Fibroblast of mammary gland (primary cell): ENCODE measurements around the gene LEMD1.

Source experiments
- DNase-seq: peaks from one replicate; pipeline ENCODE4 v3.0.0-alpha.2; 2010; ENCODE audit warnings: low read depth
- H3K4me3 ChIP-seq: 2 replicates; pipeline ENCODE4 v1.5.1; 2011; ENCODE audit warnings: low read depth, mild to moderate bottlenecking, low read length, moderate library complexity; ENCODE audit not compliant: control insufficient read depth
- TF ChIP-seq, protein P1 (sequence below): conservative IDR thresholded peaks from 2 replicates; pipeline ENCODE4 v1.5.1; 2011; ENCODE audit warnings: low read depth, low read length, inconsistent platforms; ENCODE audit not compliant: control insufficient read depth, insufficient read depth

Gene LEMD1

DNA sequence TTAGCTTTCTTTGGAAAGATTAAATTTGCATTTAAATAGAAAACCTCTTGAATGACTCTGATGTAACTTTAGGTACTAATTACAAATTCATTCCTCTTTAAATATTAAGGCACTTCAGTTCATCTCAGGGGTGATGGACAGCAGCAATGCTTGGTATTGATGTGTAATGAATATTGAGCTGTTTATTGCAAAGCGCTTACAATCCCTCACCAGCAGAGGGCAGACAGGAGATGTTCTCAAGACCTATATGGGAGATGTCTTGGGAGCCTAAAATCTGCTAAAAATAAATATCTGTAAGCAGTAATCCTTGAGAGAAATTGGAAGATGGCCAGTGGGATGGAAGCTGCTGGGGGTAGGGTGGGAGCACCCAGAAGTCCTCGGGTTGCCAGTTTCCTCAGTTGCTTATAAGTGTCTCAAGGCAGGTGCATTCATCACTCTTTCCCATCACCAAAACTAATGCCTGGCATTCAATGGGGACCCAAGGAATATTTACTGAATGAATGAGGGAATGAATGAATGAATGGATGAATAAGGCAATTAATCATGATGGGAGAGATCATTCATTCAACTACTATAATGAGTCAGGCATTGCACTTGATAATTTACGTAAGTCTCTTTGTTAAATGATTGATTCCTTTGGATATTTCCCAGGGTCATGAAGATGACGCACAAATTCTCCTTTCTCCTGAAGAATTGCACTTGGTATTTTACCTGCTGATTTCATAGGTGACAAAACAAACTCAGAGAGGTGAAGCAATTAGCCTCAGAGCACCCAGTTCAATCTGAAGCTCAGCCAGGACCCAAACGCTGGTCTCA lies 67.4 kb downstream of the LEMD1 start:
- TF ChIP-seq, protein P1, sequence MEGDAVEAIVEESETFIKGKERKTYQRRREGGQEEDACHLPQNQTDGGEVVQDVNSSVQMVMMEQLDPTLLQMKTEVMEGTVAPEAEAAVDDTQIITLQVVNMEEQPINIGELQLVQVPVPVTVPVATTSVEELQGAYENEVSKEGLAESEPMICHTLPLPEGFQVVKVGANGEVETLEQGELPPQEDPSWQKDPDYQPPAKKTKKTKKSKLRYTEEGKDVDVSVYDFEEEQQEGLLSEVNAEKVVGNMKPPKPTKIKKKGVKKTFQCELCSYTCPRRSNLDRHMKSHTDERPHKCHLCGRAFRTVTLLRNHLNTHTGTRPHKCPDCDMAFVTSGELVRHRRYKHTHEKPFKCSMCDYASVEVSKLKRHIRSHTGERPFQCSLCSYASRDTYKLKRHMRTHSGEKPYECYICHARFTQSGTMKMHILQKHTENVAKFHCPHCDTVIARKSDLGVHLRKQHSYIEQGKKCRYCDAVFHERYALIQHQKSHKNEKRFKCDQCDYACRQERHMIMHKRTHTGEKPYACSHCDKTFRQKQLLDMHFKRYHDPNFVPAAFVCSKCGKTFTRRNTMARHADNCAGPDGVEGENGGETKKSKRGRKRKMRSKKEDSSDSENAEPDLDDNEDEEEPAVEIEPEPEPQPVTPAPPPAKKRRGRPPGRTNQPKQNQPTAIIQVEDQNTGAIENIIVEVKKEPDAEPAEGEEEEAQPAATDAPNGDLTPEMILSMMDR: peak; percentile 94
- no peak overlapping the region for H3K4me3 ChIP-seq
- peak; percentile 80 for DNase-seq

DNA sequence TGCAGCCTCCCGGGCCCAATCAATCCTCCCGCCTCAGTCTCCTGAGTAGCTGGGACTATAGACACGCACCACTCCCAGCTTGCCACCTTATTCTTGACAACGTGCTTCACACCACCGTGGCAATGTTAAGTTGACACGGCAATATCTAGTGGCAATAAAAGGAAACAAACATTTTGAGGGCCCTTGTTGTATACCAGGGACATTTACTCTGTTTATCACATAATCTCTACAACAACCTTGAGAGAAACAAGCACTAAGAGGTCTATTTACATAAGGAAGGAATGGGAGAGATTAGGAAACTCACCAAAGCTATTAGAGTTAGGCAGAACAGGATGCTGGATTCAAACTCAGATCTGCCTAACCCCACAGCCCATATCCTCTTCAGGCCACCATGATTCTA lies 68.2 kb downstream of the LEMD1 start:
- TF ChIP-seq, protein P1: no peak
- DNase-seq: no peak
- H3K4me3 ChIP-seq: no peak overlapping the region

DNA sequence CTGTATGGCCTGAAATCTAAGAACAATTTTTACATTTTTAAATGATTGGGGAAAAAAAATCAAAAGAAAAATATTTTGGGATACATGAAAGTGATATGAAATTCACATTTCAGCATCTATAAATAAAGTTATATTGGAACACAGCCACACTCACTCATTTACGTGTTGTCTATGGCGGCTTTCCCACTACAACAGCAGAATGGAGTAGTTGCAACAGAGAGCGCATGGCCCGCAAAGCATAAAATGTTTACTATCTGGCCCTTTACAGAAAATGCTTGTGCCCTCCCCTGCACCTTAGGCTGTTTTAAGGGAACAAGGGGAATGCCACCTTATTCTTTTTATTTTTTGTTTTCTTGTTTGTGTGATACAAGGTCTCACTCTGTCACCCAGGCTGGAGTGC lies 68.7 kb downstream of the LEMD1 start:
- H3K4me3 ChIP-seq: no peak overlapping the region
- TF ChIP-seq, protein P1: no peak
- no peak for DNase-seq

DNA sequence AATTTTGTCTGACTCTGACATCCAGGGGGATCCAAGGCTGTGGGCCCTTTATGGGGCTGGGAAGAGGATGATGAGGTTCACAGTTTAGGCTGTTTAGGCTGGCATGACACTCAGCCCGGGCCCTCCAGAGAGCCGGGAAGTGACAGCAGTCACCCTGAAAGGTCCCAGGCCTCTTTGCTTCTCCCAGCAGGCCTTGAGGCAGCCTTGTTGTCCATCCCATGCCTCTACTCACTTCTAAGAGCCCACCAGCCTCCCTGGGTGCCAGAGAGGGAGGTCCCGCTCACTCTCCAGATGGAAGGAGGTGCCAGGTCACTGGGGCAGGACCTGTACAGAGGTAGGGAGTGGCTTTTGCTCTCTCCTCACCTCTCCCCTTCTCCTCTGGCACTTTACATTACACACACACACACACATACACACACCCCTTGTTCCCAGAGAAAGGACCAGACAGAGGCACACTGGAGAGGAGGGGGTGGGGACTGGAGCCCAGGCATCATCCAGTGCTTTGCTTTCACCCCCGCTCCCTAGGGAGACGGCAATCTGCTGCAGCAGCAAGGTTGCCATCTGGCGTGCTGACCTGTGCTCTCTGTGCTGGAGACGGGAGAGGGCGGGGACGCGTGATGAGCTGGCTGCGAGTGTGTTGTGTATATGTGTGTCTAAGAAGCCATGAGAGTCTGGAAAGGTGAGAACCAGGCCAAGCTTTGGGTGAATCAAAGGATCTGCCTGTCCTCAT lies 69.7 kb downstream of the LEMD1 start:
- DNase-seq: peak; percentile 60
- no peak overlapping the region for H3K4me3 ChIP-seq

DNA sequence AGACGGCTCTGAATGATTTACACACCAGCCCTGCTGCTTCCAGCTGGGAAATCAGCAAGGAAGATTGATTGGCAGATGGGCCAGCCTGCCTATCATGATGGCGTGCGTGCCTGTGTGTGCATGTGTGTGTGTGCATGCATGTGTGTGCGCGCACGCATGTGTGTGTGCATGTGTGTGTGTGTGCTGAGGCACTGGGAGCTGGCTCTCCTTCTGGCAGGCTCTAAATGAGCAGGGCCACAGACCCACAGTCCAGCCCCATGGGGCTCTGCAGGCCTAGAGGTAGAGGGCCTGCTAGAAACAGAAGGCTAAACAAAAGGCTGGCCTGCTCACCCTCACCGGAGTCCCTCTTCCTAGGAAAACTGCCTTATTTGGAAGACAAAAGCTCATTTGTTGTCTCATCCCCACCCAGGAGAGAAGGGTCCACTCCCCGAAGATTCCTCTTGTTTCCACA lies 71.1 kb downstream of the LEMD1 start:
- no peak overlapping the region for H3K4me3 ChIP-seq
- no peak for DNase-seq
- TF ChIP-seq, protein P1: no peak

More for the DNA sequence above, 69.7 kb downstream of the LEMD1 start:
- TF ChIP-seq, protein P1: no peak

DNA sequence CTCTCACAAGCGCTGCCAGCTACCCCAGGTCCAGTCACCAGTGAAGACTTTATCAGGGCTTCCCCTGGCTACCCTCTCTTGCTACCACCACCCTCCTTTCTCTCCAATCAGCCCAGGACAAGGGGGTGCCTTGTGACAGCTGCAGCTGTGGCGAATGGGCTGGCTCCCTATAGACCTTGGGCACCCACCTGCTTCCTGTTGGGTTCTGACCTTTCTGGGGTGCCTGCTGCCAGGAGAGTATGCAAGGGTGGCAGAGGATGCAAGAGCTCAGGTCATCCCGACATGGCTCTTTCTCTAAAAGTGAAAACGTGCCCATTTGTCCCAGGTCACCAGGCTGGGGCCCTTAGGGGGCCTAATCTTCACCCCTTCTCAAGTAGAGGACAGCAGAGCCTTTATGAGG lies 71.7 kb downstream of the LEMD1 start:
- DNase-seq: no peak
- H3K4me3 ChIP-seq: no peak overlapping the region
- TF ChIP-seq, protein P1: no peak
